GM15510 (cell line): Measurements from ENCODE around the gene DYNC2LI1.

ENCODE experiments used
- POLR2A ChIP-seq: IDR thresholded peaks from 3 replicates; pipeline ENCODE4 v1.6.1; 2011; ENCODE audit warnings: borderline replicate concordance; ENCODE audit not compliant: insufficient read length; ENCODE audit errors: extremely low read depth

Gene DYNC2LI1

DNA sequence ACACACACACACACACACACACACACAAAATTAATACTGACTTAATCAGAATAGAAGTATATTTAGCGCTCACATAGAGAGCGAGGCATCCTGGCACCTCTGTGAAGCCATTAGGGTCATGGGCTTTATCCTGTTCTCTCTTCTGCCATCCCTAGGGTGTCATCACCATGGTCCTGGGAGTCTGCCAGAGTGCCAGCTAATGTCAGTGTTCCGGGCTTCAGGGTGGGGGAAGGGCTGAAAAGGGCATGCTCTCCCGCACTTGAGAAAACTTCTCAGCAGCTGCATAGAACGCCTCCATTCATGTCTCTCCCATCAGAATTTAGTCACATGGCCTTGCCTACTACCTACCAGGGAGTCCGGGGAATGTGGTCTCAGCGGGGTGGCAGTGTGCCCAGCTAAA lies 19.7 kb upstream of the DYNC2LI1 start:
- TF ChIP-seq POLR2A, result no peak

DNA sequence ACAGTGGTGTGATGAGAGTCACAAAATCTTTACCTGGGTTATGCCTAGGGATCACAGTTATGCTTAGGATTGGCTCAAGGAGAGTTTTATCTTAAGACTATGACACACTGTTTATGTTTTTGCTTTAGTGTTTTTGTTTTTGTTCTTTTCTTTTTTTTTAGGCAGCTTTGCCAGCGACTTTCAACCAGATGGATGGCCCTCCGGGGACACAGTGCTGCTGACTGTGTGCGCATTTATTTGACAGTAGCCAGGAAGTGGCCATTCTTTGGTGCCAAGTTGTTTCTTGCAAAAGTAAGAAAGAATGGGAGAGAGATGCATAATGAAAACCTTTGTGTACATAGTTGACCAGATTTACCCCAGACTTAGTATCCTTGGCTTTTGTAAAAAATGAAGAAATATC lies 15.1 kb upstream of the DYNC2LI1 start:
- no peak for TF ChIP-seq POLR2A

DNA sequence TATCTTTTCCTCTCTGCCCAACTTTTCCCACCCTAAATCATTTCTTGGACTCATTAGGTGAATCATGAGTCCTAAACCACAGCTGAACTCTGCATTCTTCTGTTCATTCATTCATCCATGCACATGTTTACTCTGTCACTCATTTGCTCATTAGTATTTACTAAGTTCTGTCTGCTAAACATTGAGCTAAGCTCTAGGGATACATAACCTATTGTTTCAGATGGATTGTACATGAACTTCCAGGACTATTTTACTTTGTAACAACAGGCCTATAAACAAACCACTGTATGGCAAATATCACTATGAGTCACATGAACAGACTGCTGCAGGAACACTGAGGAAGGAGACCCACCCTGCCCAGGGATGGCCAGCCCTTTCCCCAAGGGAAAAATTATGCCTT lies 14.6 kb upstream of the DYNC2LI1 start:
- no peak for TF ChIP-seq POLR2A

DNA sequence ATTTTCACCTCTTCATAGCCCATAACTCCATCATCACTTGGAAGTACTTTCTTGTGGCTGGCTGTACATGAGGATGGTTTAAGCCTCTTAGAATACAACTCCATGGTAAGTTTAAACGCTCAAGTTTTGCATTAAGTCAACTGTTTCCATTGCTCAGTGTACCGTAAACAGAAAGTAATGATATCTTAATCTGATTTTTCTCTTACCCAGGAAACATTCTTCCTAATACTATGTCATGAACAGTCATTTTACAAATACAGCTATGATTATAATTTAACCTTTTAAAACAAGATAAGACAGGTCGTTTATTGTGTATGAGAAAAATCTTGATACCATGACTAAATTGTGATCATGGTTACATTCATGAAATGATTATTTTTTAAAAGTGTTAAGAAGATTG lies 11.6 kb upstream of the DYNC2LI1 start:
- no peak for TF ChIP-seq POLR2A

DNA sequence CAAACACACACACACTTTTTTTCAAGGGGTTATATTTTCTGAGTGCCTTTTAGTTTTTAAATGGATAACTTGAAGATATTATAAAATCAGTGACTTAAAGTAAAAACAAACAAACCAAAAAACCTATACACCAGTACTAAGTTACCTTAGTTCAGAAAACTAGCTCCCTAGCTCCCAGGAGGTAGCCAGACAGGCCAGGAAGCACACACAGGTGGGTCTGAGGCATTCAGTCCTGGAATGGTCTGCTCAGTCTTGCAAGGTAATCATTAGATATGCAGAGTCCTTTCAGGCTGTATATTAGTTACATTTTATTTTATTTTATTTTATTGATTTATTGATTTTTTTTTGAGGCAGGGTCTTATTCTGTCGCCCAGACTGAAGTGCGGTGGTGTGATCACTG lies 10.7 kb upstream of the DYNC2LI1 start:
- no peak for TF ChIP-seq POLR2A

DNA sequence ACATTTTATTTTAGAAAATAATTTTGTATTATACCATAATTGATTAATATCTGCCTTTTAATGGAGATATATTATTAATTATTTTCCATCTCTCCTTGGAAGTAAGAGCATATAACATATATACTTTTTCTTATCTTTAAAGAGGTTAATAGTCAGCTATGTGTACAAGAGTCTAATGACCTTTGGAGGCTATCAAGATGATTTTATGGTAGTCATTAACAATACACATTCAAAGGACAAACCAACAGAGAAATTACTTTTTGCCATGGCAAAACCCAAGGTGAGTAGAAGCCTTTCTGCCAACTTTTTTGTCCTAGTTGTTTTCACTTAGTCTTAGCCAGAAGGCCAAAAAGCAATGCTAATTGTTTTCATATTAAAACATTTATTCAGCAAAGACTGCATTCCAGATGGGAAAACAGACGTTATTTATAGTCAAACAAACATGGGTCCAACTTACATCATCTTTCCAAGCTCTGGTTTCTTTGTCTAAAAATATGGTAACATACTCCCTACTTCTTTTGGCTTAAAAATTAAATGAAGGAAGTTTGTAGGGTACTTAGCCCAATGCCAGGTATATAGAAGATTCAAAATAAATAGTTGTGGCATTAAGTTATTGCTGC lies 9.6 kb upstream of the DYNC2LI1 start:
- no peak for TF ChIP-seq POLR2A

DNA sequence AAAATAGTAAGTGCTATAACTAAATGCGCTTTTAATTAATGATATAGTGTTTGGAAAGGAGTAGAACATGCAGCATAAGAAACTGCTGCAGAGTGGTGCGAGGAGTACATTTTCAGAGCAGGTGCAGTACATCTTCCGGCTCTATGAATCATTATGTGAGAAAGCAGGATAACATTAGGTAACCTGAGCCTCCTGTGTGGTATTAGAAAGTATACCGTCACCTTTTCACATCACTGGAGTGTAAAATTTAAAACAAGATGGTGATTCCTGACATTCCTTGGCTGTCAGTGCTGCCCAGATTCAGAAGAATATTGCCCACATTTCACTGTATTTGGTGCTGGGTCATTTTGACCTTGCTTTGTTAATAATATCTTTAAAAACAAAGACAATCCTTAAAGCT lies 7.8 kb upstream of the DYNC2LI1 start:
- TF ChIP-seq POLR2A, result no peak

DNA sequence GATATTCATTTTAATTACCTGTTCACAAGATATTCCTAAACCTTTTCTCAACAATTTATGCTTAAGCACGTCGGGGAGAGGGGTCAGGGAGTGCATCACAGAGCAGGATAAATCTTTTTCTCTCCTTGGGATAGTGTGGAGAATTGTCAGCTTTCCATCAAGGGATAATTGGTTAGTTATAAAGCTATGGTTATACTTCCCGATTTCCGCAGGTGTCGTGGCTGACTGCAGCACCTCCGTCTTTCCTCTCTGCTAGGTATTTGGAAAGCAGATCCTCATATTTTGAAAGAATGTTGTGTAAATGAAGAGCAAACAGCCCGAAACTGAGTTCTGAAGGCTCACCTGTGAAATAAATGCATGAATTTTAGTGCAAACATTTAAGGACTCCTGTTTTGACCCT lies 778 bp downstream of the DYNC2LI1 start:
- TF ChIP-seq POLR2A, result no peak

DNA sequence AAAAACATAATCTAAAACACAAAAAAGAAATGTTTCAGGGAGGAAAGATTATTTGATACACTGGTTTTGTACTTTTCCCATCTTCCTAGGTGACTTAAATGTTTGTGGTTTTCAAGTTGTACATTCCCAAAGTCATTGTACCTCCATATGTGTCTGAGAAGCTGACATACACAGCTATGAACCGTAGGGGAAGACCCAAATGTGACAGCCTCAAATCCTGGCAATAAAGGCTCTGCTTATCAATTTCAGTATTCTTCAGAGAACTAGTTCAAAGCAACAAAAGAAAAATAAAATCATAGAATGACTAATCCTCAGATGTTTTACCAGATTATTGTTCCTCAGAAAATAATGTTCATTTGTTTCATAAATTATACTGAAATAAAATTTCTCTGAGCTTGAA lies 2.5 kb downstream of the DYNC2LI1 start:
- no peak for TF ChIP-seq POLR2A

DNA sequence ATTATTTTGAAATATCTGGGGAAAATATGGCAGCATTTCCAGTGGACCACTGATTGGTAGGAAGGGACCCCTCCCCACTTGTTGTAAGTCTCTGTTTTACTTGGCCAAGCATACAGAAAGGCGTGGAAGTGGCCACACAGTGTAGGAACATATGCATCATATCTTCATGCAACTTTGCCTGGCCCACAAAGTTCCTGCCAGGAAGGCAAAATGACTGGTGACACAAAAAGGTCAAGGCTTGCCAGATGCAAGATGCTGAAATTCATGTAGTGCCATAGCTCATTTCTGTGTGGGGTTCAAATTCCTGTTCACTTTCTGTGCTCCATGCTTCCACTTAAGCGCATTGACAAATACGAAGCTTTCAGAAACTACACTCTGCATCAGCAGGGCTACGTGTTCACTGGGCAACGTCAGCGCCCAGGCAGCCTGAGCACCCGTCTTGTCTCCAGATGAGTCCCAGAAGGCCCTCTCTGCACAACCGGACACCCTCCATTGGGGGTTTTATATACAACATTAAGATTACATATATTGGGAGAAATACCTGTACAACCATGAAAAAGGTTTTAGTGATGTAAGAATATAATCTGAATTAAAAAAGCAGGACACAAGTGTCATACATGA lies 3.6 kb downstream of the DYNC2LI1 start:
- TF ChIP-seq POLR2A, result no peak

DNA sequence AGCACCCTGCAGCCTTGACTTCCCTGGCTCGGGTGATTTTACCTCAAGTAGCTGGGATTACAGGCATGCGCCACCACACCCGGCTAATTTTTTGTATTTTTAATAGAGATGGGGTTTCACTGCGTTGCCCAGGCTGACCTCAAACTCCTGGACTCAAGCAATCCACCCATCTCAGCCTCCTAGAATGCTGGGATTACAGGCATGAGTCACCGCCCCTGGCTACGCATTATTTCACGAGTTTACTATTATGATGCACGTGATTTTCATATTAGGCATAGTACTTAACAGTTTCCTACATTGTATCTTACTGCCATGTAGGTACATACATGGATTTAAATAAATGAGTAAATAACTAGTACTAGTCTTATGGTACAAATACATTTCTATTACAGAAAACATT lies 4.4 kb downstream of the DYNC2LI1 start:
- no peak for TF ChIP-seq POLR2A

DNA sequence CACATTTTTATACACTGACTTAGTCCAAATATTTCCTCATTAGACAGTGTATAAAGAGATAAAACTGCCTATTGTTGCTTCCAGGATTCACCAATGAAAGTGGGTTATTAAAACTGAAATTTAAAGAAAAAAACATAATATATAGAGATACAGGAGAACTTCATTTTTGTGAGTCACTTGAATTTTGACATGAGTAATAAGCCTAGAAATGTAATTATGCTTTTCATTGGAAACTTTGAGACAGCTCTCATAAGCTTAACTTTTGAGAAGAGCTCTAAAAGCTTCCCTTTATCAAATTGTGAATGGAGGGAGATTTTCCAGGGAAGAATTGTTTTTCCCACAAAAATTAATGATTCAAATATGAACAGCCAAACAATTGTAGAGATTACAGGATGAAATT lies 14.1 kb downstream of the DYNC2LI1 start:
- no peak for TF ChIP-seq POLR2A

DNA sequence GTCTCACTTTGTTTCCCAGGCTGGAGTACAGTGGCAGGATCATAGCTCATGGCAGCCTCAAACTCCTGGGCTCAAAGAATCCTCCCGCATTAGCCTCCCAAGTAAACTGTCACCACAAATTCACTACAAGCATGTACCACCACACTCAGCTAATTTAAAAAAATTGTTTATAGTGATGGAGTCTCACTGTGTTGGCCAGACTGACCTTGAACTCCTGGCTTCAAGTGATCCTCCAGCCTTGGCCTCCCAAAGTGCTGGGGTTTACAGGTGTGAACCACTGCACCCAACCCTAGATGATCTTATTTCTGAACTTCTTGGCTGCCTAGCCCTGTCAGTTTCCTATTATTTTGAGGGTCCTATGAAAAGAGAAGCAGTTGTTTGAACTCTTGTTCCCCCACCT lies 14.8 kb downstream of the DYNC2LI1 start:
- no peak for TF ChIP-seq POLR2A

DNA sequence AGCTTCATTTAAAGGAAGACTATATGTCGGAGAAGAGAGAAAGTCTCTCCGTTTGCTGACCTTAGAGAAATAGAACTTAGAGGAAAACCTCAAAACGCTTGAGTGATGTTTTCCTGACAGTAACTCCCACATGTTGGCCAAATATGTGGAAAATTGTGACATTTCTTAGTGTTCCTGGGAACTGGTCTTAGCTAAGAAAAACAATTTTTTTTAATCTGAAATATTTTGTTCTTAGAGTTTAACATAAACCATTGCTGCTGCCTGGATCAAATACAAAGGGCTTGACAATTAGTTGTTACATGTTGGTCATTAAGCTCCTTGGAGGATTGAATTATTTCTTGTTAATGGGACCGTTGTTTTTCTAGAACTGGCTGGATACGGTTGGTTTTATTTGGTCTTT lies 16.3 kb downstream of the DYNC2LI1 start:
- no peak for TF ChIP-seq POLR2A

DNA sequence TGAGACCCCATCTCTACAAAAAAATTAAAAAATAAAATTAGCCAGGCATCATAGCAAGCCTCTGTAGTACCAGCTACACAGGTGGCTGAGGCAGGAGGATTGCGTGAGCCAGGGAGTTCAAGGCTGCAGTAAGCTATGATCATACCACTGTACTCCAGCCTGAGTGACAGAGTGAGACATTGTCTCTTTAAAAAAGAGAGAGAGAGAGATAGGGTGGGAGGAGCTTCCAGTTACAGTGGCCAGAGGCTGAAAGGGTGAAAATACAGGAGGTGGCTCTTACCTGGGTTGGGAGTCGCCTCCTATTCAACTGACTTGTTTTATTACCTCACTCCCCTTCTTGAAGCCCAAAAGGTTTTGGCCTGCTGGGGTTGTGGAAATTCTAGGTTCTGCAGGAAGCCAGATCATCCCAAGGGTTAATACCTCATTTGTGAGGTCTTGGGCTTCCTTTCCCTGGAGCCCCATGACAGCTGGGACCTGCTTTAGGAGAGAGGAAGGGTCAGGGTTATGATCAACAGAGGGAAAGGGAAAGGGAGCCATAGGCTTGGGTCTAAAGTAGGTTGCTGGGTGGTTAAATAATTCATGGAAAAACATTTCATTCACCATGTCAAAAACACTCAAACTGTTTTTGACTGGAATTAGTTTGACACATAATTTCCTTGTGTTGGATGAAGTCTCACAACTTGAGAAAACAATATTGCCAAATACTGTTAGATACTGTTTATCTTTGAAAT lies 17.4 kb downstream of the DYNC2LI1 start:
- TF ChIP-seq POLR2A, result no peak

DNA sequence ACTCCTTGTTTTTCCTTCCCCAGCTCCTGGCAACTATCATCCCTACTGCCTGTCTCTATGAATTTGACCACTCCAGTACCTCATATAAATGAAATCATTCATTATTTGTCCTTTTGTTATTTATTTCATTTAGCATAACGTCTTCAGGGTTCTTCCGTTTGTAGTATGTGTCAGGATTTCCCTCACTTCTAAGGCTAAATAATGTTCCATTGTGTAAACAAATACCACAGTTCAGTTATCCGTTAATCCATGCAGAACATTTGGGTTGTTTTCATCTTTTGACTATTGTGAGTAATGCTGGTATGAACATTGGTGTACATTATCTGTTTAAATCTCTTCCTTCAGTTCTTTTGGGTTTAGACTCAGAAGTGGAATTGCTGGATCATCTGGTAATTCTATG lies 18.8 kb downstream of the DYNC2LI1 start:
- no peak for TF ChIP-seq POLR2A
